Endothelial cell of umbilical vein (primary cell): Measurements from ENCODE around the gene LAPTM4A. TPM values are rescaled to one million over a fixed set of nuclear protein-coding genes. Genes with fewer than 3 reads are reported as not detected.
A peak's percentile ranks its signal among the peaks of the same experiment; 100 is the strongest.

Experiments used
- BruUV-seq: library from RNA; stranded (reverse); fragments of 400-500 nt; replicated peaks from 2 replicates; lab custom pipeline; 2021; lab: Mats Ljungman, UMichigan
- CTCF ChIA-PET: fragments of 300-600, 350-600 bp; sonication (Branson Sonifier 250); formaldehyde crosslinking; loops from one replicate; lab custom pipeline; 2021; ENCODE audit warnings: antibody characterized with exemption, inconsistent platforms; lab: Charles Lee
- POLR2A ChIA-PET: fragments of 300-600, 350-600 bp; sonication (Branson Sonifier 250); formaldehyde crosslinking; loops from one replicate; lab custom pipeline; 2021; ENCODE audit warnings: antibody characterized with exemption, inconsistent platforms; lab: Charles Lee
- DNase-seq: peaks from one replicate; pipeline ENCODE4 v3.0.0-alpha.2; 2011; ENCODE audit warnings: low read depth, low spot score
- FAIRE-seq: peaks from 2 replicates; lab custom pipeline; 2011; peaks lifted over from hg19 to GRCh38; lab: Jason Lieb, UNC
- H2AFZ ChIP-seq: 2 replicates; pipeline ENCODE4 v1.6.0; 2012; ENCODE audit warnings: low read depth, low read length, control low read depth, inconsistent platforms
- H3K27ac ChIP-seq: 2 replicates; pipeline ENCODE4 v1.5.1; 2011; ENCODE audit warnings: low read depth, mild to moderate bottlenecking, control low read depth, low read length, moderate library complexity; ENCODE audit not compliant: insufficient read depth
- H3K27me3 ChIP-seq, 2 experiments: 2 replicates each; pipeline versions ENCODE4 v1.6.0 to v1.6.1; 2011; ENCODE audit warnings: low read length in 2 of 2, mixed read lengths in 1 of 2; ENCODE audit not compliant: control insufficient read depth in 2 of 2, insufficient read depth in 2 of 2
- H3K36me3 ChIP-seq, 2 experiments: 2 replicates in 1 of 2; 3 replicates in 1 of 2; pipeline ENCODE4 v1.5.1; 2011; ENCODE audit warnings: low read length in 2 of 2, mild to moderate bottlenecking in 1 of 2, moderate library complexity in 1 of 2; ENCODE audit not compliant: control insufficient read depth in 2 of 2, insufficient read depth in 2 of 2; ENCODE audit errors: extremely low read depth in 1 of 2
- H3K4me1 ChIP-seq: 3 replicates; pipeline ENCODE4 v1.5.1; 2011; ENCODE audit warnings: mild to moderate bottlenecking, low read length; ENCODE audit not compliant: control insufficient read depth, insufficient read depth; ENCODE audit errors: extremely low read depth
- H3K4me2 ChIP-seq: 2 replicates; pipeline ENCODE4 v1.6.1; 2011; ENCODE audit warnings: low read length, control low read depth, mixed read lengths; ENCODE audit not compliant: insufficient read depth
- H3K4me3 ChIP-seq, 3 experiments: fragments of 200-600 bp in 1 of 3; sonication (generic), shearing (Covaris generic) in 1 of 3; replicated peaks in 1 of 3; 2 replicates each; pipeline ENCODE4 v1.5.1; 2011 to 2016; ENCODE audit warnings: control low read depth in 3 of 3, low read length in 3 of 3, mild to moderate bottlenecking in 2 of 3, inconsistent platforms in 1 of 3, low read depth in 1 of 3, moderate library complexity in 1 of 3; ENCODE audit not compliant: insufficient read depth in 1 of 3
- H3K79me2 ChIP-seq: 2 replicates; pipeline ENCODE4 v1.6.0; 2012; ENCODE audit warnings: low read length, inconsistent platforms; ENCODE audit not compliant: control insufficient read depth, insufficient read depth
- H3K9ac ChIP-seq: replicated peaks from 2 replicates; pipeline ENCODE3; 2011; ENCODE audit warnings: low read length, control low read depth; ENCODE audit not compliant: insufficient read depth; ENCODE audit errors: extremely low read depth
- H3K9me1 ChIP-seq: replicated peaks from 3 replicates; pipeline ENCODE4 v1.6.0; 2011; ENCODE audit warnings: mild to moderate bottlenecking, low read length; ENCODE audit not compliant: control insufficient read depth, insufficient read depth; ENCODE audit errors: extremely low read depth
- H3K9me3 ChIP-seq: replicated peaks from 2 replicates; pipeline ENCODE4 v1.5.1; 2012; ENCODE audit warnings: low read length, inconsistent platforms; ENCODE audit not compliant: control insufficient read depth, insufficient read depth
- H4K20me1 ChIP-seq: replicated peaks from 2 replicates; pipeline ENCODE3; 2011; ENCODE audit warnings: mild to moderate bottlenecking, low read length; ENCODE audit not compliant: control insufficient read depth, insufficient read depth; ENCODE audit errors: extremely low read depth
- CTCF ChIP-seq, 2 donors: IDR thresholded peaks; 1 replicate in 1 of 2; 2 replicates in 1 of 2; pipeline ENCODE4 v1.5.1; 2011; ENCODE audit warnings: low read length in 2 of 2, mild to moderate bottlenecking in 2 of 2, moderate library complexity in 2 of 2, control low read depth in 1 of 2, inconsistent platforms in 1 of 2, low read depth in 1 of 2; ENCODE audit not compliant: insufficient read depth in 1 of 2; ENCODE audit errors: extremely low read depth in 1 of 2
- FOS ChIP-seq: IDR thresholded peaks from 2 replicates; pipeline ENCODE4 v1.6.1; 2011; ENCODE audit warnings: mild to moderate bottlenecking, low read length, moderate library complexity, borderline replicate concordance; ENCODE audit not compliant: insufficient read depth
- GATA2 ChIP-seq: IDR thresholded peaks from 2 replicates; pipeline ENCODE4 v1.7.0; 2011; ENCODE audit warnings: low read depth, mild to moderate bottlenecking, moderate library complexity, mixed read lengths, low read length; ENCODE audit not compliant: insufficient read length, insufficient read depth
- POLR2A ChIP-seq: IDR thresholded peaks from 2 replicates; pipeline ENCODE4 v1.6.1; 2012; ENCODE audit warnings: low read depth, mild to moderate bottlenecking, control low read depth, low read length
- POLR2AphosphoS5 ChIP-seq: IDR thresholded peaks from 2 replicates; pipeline ENCODE4 v1.6.1; 2012; ENCODE audit warnings: low read depth, mild to moderate bottlenecking, control low read depth, low read length, moderate library complexity; ENCODE audit not compliant: insufficient read depth
- dilution Hi-C: fragments of 300-500 bp; cut with MboI; formaldehyde crosslinking; loops from one replicate; pipeline ENCODE4 v1.15.0; 2019; ENCODE audit warnings: low sequenced_read_pairs; ENCODE audit not compliant: extremely low pct_ligation_motif_present
- intact Hi-C: fragments of 100-400 bp; cut with micrococcal nuclease; formaldehyde crosslinking; loops from one replicate; pipeline ENCODE4 v1.10.0; 2022
- polyA plus RNA-seq, 4 experiments: library from polyadenylated mRNA; depleted of rRNA in 3 of 4; stranded (reverse) in 3 of 4; unstranded in 1 of 4; fragments of >200 nt; gene quantifications; 2 replicates each; pipeline versions ENCODE4 v1.2.1 to v1.2.3, GENCODE V29; 2011 to 2012; ENCODE audit warnings: missing spikeins in 1 of 4
- total RNA-seq: library from RNA; stranded (reverse); gene quantifications from 2 replicates; pipeline ENCODE4 v1.2.3, GENCODE V29; 2021

The LAPTM4A gene
- total and polyA plus RNA-seq, 2 donors (not counting 3 experiments of a cell fraction or from before 2014, with no cell fraction given), result 155 to 427 TPM

GRCh38 chr2:20050646-20051531 lies 539 bp downstream of the LAPTM4A start:
- ChIA-PET POLR2A (interaction anchor here (1.0 to 3.6 kb wide), 3 partner anchors 14 to 36 kb away, joined by 3 to 14 read pairs (median 4); no protein-coding TSS in a partner anchor), CTCF (interaction anchor here (1.0 to 12.6 kb wide), 13 partner anchors 10 to 173 kb away, joined by 3 to 146 read pairs (median 9); partner anchors contain the start of gene SDC1)
- no TSS peak for BruUV-seq
- Histone ChIP-seq H3K4me2 (peak overlapping the region; percentile 91), H3K27ac (peak overlapping the region; percentile 94), H3K4me1 (peaks cover 34% of the 10 kb centered on the region), H3K9ac (peak overlapping the region; percentile 94), H3K27me3 (peaks cover 6 to 9% of the 10 kb centered on the region in 2 experiments), H2AFZ (peak overlapping the region; percentile 70), H3K4me3 (peak overlapping the region; percentile 51 to 97 (median 83)), H3K9me3 (no peaks in the 10 kb centered on the region), H3K9me1 (no peaks in the 10 kb centered on the region), H3K79me2 (peaks cover 51% of the 10 kb centered on the region), H3K36me3 (no peaks in the 10 kb centered on the region), H4K20me1 (no peaks in the 10 kb centered on the region)
- FAIRE-seq (peak; percentile 59), DNase-seq (peak; percentile 75)
- dilution Hi-C loops (no loop called here), intact Hi-C loops (loop anchor here (1.0 to 5.0 kb wide), 6 partner anchors 9 to 301 kb away; partner anchors contain the start of gene PUM2)
- TF ChIP-seq POLR2A, result peak; percentile 48
- peak; percentile 32 for TF ChIP-seq POLR2AphosphoS5
- TF ChIP-seq GATA2, result no peak
- TF ChIP-seq CTCF (IDR thresholded peaks at IDR 0.05; ENCODE audit: extremely low read depth in 1 of 2, insufficient read depth in 1 of 2, low read depth in 1 of 2, low read length in 2 of 2), result peak in 1 of 2 donors; percentile 17
- no peak for TF ChIP-seq FOS
